ENCODE measurements around the gene RNF103. TPM values are rescaled to one million over a fixed set of nuclear protein-coding genes. Genes with fewer than 3 reads are reported as not detected.

RNF103 gene
- total and polyA plus RNA-seq, 2 of the 13 experiments (the other 11 are each of a cell fraction or from before 2014, with no cell fraction given) = 19.8 to 21.1 TPM

DNA sequence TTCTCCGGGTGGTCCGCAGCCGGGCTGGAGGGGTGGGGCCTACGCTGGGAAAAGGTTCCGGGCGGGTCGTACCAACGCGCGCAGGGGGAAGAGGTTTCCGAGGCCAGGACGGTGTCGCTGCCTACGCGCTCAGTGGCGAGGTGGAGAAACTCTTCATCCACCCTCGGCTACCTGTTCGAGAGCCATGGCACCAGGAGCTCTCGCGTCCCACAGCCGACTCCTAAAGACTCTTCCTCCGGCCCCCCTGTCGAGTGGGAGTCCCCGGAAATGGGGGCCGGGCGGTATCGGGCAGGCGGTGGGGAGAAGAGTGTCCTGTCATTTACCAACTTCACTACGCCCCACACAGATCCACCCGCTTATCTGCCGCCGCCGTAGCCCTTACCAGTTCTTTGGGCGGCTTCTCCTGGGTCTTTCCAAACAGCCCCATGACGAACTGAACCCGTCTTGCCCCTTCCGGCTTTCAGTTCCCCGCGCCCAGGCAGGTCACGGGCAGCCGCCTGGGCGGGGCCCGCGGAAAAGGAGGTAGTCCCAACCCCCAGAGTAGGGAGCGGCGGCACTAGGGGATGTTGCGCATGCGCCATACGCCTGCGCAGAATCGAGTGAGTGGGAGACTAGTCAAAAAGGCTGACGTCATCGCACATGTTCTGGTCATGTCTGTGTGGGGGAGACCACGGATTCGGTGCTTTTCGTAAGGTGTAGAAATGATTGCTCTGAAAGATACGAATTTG, 60.6 kb downstream of the RNF103 start, which contains the start of gene CHMP3 (continued):
- TF ChIP-seq, protein P1, sequence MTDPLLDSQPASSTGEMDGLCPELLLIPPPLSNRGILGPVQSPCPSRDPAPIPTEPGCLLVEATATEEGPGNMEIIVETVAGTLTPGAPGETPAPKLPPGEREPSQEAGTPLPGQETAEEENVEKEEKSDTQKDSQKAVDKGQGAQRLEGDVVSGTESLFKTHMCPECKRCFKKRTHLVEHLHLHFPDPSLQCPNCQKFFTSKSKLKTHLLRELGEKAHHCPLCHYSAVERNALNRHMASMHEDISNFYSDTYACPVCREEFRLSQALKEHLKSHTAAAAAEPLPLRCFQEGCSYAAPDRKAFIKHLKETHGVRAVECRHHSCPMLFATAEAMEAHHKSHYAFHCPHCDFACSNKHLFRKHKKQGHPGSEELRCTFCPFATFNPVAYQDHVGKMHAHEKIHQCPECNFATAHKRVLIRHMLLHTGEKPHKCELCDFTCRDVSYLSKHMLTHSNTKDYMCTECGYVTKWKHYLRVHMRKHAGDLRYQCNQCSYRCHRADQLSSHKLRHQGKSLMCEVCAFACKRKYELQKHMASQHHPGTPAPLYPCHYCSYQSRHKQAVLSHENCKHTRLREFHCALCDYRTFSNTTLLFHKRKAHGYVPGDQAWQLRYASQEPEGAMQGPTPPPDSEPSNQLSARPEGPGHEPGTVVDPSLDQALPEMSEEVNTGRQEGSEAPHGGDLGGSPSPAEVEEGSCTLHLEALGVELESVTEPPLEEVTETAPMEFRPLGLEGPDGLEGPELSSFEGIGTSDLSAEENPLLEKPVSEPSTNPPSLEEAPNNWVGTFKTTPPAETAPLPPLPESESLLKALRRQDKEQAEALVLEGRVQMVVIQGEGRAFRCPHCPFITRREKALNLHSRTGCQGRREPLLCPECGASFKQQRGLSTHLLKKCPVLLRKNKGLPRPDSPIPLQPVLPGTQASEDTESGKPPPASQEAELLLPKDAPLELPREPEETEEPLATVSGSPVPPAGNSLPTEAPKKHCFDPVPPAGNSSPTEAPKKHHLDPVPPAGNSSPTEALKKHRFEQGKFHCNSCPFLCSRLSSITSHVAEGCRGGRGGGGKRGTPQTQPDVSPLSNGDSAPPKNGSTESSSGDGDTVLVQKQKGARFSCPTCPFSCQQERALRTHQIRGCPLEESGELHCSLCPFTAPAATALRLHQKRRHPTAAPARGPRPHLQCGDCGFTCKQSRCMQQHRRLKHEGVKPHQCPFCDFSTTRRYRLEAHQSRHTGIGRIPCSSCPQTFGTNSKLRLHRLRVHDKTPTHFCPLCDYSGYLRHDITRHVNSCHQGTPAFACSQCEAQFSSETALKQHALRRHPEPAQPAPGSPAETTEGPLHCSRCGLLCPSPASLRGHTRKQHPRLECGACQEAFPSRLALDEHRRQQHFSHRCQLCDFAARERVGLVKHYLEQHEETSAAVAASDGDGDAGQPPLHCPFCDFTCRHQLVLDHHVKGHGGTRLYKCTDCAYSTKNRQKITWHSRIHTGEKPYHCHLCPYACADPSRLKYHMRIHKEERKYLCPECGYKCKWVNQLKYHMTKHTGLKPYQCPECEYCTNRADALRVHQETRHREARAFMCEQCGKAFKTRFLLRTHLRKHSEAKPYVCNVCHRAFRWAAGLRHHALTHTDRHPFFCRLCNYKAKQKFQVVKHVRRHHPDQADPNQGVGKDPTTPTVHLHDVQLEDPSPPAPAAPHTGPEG (CRISPR knock-in tag; IDR thresholded peaks at IDR 0.05) = 0 out of 2 replicates have a peak, but pooled peaks have one; percentile 4
- TF ChIP-seq SP2 (CRISPR knock-in tag; IDR thresholded peaks at IDR 0.05) = peak; percentile 64
- TF ChIP-seq HOXA3 (CRISPR knock-in tag; IDR thresholded peaks at IDR 0.05) = peak; percentile 56; the same call in 1 of the 2 replicates
- TF ChIP-seq MTA1 (CRISPR knock-in tag; IDR thresholded peaks at IDR 0.05; ENCODE audit: borderline replicate concordance) = no peak; the same call in 1 of the 2 replicates
- TF ChIP-seq SRY (CRISPR knock-in tag; IDR thresholded peaks at IDR 0.05) = peak; percentile 39; the same call in 1 of the 2 replicates
- no peak for TF ChIP-seq EP300 (IDR thresholded peaks at IDR 0.05; ENCODE audit: low read depth in 2 of 2, low read length in 2 of 2)
- 0 out of 2 replicates have a peak, but pooled peaks have one; percentile 30 for TF ChIP-seq EP300 (CRISPR knock-in tag; IDR thresholded peaks at IDR 0.05; ENCODE audit: borderline replicate concordance)
- peak; percentile 34; the same call in 1 of the 2 replicates for TF ChIP-seq MEIS1 (CRISPR knock-in tag; IDR thresholded peaks at IDR 0.05; ENCODE audit: borderline replicate concordance)
- peak; percentile 82 for TF ChIP-seq MYC (CRISPR knock-in tag; IDR thresholded peaks at IDR 0.05; ENCODE audit: borderline replicate concordance)
- peak; percentile 96 for TF ChIP-seq ZNF607 (CRISPR knock-in tag; IDR thresholded peaks at IDR 0.05; ENCODE audit: borderline replicate concordance)
- TF ChIP-seq ZNF724P (CRISPR knock-in tag; IDR thresholded peaks at IDR 0.05; ENCODE audit: borderline replicate concordance) = peak; percentile 70
- peak; percentile 93 for TF ChIP-seq ELF4 (CRISPR knock-in tag; IDR thresholded peaks at IDR 0.05; ENCODE audit: borderline replicate concordance)
- no peak for TF ChIP-seq ZNF629 (CRISPR knock-in tag; conservative IDR thresholded peaks at IDR 0.05)
- TF ChIP-seq POLR2AphosphoS2 (IDR thresholded peaks at IDR 0.05; ENCODE audit: low read depth, low read length) = peak; percentile 66; the same call in 1 of the 2 replicates
- TF ChIP-seq, protein P2, sequence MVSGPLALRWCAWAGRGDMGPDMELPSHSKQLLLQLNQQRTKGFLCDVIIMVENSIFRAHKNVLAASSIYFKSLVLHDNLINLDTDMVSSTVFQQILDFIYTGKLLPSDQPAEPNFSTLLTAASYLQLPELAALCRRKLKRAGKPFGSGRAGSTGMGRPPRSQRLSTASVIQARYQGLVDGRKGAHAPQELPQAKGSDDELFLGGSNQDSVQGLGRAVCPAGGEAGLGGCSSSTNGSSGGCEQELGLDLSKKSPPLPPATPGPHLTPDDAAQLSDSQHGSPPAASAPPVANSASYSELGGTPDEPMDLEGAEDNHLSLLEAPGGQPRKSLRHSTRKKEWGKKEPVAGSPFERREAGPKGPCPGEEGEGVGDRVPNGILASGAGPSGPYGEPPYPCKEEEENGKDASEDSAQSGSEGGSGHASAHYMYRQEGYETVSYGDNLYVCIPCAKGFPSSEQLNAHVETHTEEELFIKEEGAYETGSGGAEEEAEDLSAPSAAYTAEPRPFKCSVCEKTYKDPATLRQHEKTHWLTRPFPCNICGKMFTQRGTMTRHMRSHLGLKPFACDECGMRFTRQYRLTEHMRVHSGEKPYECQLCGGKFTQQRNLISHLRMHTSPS (CRISPR knock-in tag; IDR thresholded peaks at IDR 0.05; ENCODE audit: low read depth) = no peak
- TF ChIP-seq, protein P3, sequence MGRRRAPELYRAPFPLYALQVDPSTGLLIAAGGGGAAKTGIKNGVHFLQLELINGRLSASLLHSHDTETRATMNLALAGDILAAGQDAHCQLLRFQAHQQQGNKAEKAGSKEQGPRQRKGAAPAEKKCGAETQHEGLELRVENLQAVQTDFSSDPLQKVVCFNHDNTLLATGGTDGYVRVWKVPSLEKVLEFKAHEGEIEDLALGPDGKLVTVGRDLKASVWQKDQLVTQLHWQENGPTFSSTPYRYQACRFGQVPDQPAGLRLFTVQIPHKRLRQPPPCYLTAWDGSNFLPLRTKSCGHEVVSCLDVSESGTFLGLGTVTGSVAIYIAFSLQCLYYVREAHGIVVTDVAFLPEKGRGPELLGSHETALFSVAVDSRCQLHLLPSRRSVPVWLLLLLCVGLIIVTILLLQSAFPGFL (CRISPR knock-in tag; IDR thresholded peaks at IDR 0.05) = no peak
- peak; percentile 93 for TF ChIP-seq KMT2A (CRISPR knock-in tag; IDR thresholded peaks at IDR 0.05)
- peak; percentile 66; the same call in 1 of the 2 replicates for TF ChIP-seq ZFP90 (CRISPR knock-in tag; IDR thresholded peaks at IDR 0.05; ENCODE audit: borderline replicate concordance)

Measured in HepG2 (cell line).